Measurements from ENCODE around the gene FAM161B.
"Not testable (repeated sequence)": the region's sequence is repeated elsewhere in the genome, so short reads cannot be mapped to it uniquely, and the experiment has no call there.

FAM161B gene

GRCh38 chr14:73991092-73991491 lies 41.2 kb upstream of the FAM161B start:
- H3K4ac ChIP-seq (ENCODE audit: low read depth in 1 of 2, low read length in 2 of 2): no peak overlapping the region
- peaks cover 6 to 26% of the 10 kb centered on the region in 2 experiments for H3K36me3 ChIP-seq (ENCODE audit: control insufficient read depth in 1 of 2, insufficient read depth in 2 of 2, low read depth in 1 of 2, low read length in 2 of 2)
- H3K4me3 ChIP-seq (ENCODE audit: insufficient read depth in 1 of 2, low read depth in 1 of 2, low read length in 2 of 2): no peak overlapping the region
- no peak overlapping the region for H2BK15ac ChIP-seq (ENCODE audit: low read depth, poor library complexity, severe bottlenecking)
- WGBS: 87% methylated on average over 2 of the region's 4 CpGs
- H3K4me2 ChIP-seq (ENCODE audit: low read length, poor library complexity, severe bottlenecking): no peak overlapping the region
- H2AK5ac ChIP-seq (ENCODE audit: low read length, severe bottlenecking): no peak overlapping the region
- no peak overlapping the region for H2BK5ac ChIP-seq (ENCODE audit: low read depth, low read length, poor library complexity, severe bottlenecking)
- no peak overlapping the region for H3K14ac ChIP-seq (ENCODE audit: low read length in 2 of 2)
- no peaks in the 10 kb centered on the region for H3K27me3 ChIP-seq (ENCODE audit: control insufficient read depth in 1 of 2, insufficient read depth in 1 of 2, low read length in 2 of 2)
- no peak for DNase-seq
- no peak overlapping the region for H2AFZ ChIP-seq (ENCODE audit: low read depth, low read length)
- H3K4me1 ChIP-seq (ENCODE audit: control insufficient read depth, insufficient read depth, low read depth, low read length): peaks cover 6% of the 10 kb centered on the region
- no peak overlapping the region for H3K9ac ChIP-seq (ENCODE audit: low read length)
- H3K27ac ChIP-seq (ENCODE audit: low read length, poor library complexity, severe bottlenecking): no peak overlapping the region
- no peak overlapping the region for H4K91ac ChIP-seq (ENCODE audit: low read length)
- no peak overlapping the region for H3K23ac ChIP-seq (ENCODE audit: low read length in 2 of 2)
- H3K79me1 ChIP-seq (replicated peaks; ENCODE audit: low read length, poor library complexity, severe bottlenecking): peaks cover 4% of the 10 kb centered on the region
- no peak overlapping the region for H2BK12ac ChIP-seq (ENCODE audit: low read length in 2 of 2)
- no peak overlapping the region for H3K18ac ChIP-seq (ENCODE audit: low read depth in 1 of 2, low read length in 2 of 2)
- H3K9me3 ChIP-seq (ENCODE audit: control insufficient read depth, low read length): no peaks in the 10 kb centered on the region
- no peak overlapping the region for H2BK120ac ChIP-seq (ENCODE audit: low read depth, low read length)
- no peak overlapping the region for H4K8ac ChIP-seq (ENCODE audit: low read length)

- not testable (repeated sequence) for H3K23ac ChIP-seq (ENCODE audit: low read length in 2 of 2); H4K91ac ChIP-seq (ENCODE audit: low read length); H2BK5ac ChIP-seq (ENCODE audit: low read depth, low read length, poor library complexity, severe bottlenecking); H2AFZ ChIP-seq (ENCODE audit: low read depth, low read length); H2BK12ac ChIP-seq (ENCODE audit: low read length in 2 of 2); H3K18ac ChIP-seq (ENCODE audit: low read depth in 1 of 2, low read length in 2 of 2); H2BK120ac ChIP-seq (ENCODE audit: low read depth, low read length); H3K4ac ChIP-seq (ENCODE audit: low read depth in 1 of 2, low read length in 2 of 2); H3K79me1 ChIP-seq (replicated peaks; ENCODE audit: low read length, poor library complexity, severe bottlenecking); H3K4me1 ChIP-seq (ENCODE audit: control insufficient read depth, insufficient read depth, low read depth, low read length); H4K8ac ChIP-seq (ENCODE audit: low read length); H3K4me2 ChIP-seq (ENCODE audit: low read length, poor library complexity, severe bottlenecking); H2BK15ac ChIP-seq (ENCODE audit: low read depth, poor library complexity, severe bottlenecking); H3K14ac ChIP-seq (ENCODE audit: low read length in 2 of 2); H3K9me3 ChIP-seq (ENCODE audit: control insufficient read depth, low read length); H2AK5ac ChIP-seq (ENCODE audit: low read length, severe bottlenecking); H3K4me3 ChIP-seq (ENCODE audit: insufficient read depth in 1 of 2, low read depth in 1 of 2, low read length in 2 of 2); H3K27ac ChIP-seq (ENCODE audit: low read length, poor library complexity, severe bottlenecking); H3K9ac ChIP-seq (ENCODE audit: low read length); H3K27me3 ChIP-seq (ENCODE audit: control insufficient read depth in 1 of 2, insufficient read depth in 1 of 2, low read length in 2 of 2)
- 85% methylated on average over 5 of the region's 7 CpGs for WGBS
- DNase-seq: peak; percentile 3
- peaks cover 6 to 27% of the 10 kb centered on the region in 2 experiments for H3K36me3 ChIP-seq (ENCODE audit: control insufficient read depth in 1 of 2, insufficient read depth in 2 of 2, low read depth in 1 of 2, low read length in 2 of 2)
Observed at GRCh38 chr14:73988656-73989055, 38.8 kb upstream of the FAM161B start.

- H3K79me1 ChIP-seq (replicated peaks; ENCODE audit: low read length, poor library complexity, severe bottlenecking): no peaks in the 10 kb centered on the region
- H2AFZ ChIP-seq (ENCODE audit: low read depth, low read length): no peak overlapping the region
- H4K8ac ChIP-seq (ENCODE audit: low read length): no peak overlapping the region
- no peak for DNase-seq
- no peak overlapping the region for H3K9ac ChIP-seq (ENCODE audit: low read length)
- H3K14ac ChIP-seq (ENCODE audit: low read length in 2 of 2): no peak overlapping the region
- no peak overlapping the region for H3K23ac ChIP-seq (ENCODE audit: low read length in 2 of 2)
- no peak overlapping the region for H2AK5ac ChIP-seq (ENCODE audit: low read length, severe bottlenecking)
- no peaks in the 10 kb centered on the region for H3K9me3 ChIP-seq (ENCODE audit: control insufficient read depth, low read length)
- H3K4ac ChIP-seq (ENCODE audit: low read depth in 1 of 2, low read length in 2 of 2): no peak overlapping the region
- no peak overlapping the region for H2BK15ac ChIP-seq (ENCODE audit: low read depth, poor library complexity, severe bottlenecking)
- H3K36me3 ChIP-seq (ENCODE audit: control insufficient read depth in 1 of 2, insufficient read depth in 2 of 2, low read depth in 1 of 2, low read length in 2 of 2): peaks cover 6 to 27% of the 10 kb centered on the region in 2 experiments
- H3K27ac ChIP-seq (ENCODE audit: low read length, poor library complexity, severe bottlenecking): no peak overlapping the region
- no peak overlapping the region for H3K18ac ChIP-seq (ENCODE audit: low read depth in 1 of 2, low read length in 2 of 2)
- no peak overlapping the region for H2BK120ac ChIP-seq (ENCODE audit: low read depth, low read length)
- no peak overlapping the region for H3K4me3 ChIP-seq (ENCODE audit: insufficient read depth in 1 of 2, low read depth in 1 of 2, low read length in 2 of 2)
- no peak overlapping the region for H4K91ac ChIP-seq (ENCODE audit: low read length)
- no peak overlapping the region for H3K4me2 ChIP-seq (ENCODE audit: low read length, poor library complexity, severe bottlenecking)
- no peak overlapping the region for H2BK5ac ChIP-seq (ENCODE audit: low read depth, low read length, poor library complexity, severe bottlenecking)
- H2BK12ac ChIP-seq (ENCODE audit: low read length in 2 of 2): no peak overlapping the region
- peaks cover 3% of the 10 kb centered on the region for H3K4me1 ChIP-seq (ENCODE audit: control insufficient read depth, insufficient read depth, low read depth, low read length)
- WGBS: 100% methylated on average over 1 of the region's 3 CpGs
- no peaks in the 10 kb centered on the region for H3K27me3 ChIP-seq (ENCODE audit: control insufficient read depth in 1 of 2, insufficient read depth in 1 of 2, low read length in 2 of 2)
Observed at GRCh38 chr14:73988065-73988464, 38.2 kb upstream of the FAM161B start.

GRCh38 chr14:73977896-73978295 lies 28.0 kb upstream of the FAM161B start:
- Histone ChIP-seq H3K9me3 (ENCODE audit: control insufficient read depth, low read length) (no peaks in the 10 kb centered on the region), H3K4me3 (ENCODE audit: insufficient read depth in 1 of 2, low read depth in 1 of 2, low read length in 2 of 2) (no peak overlapping the region), H3K4me2 (ENCODE audit: low read length, poor library complexity, severe bottlenecking) (no peak overlapping the region), H2BK15ac (ENCODE audit: low read depth, poor library complexity, severe bottlenecking) (no peak overlapping the region), H3K36me3 (ENCODE audit: control insufficient read depth in 1 of 2, insufficient read depth in 2 of 2, low read depth in 1 of 2, low read length in 2 of 2) (peaks cover 7 to 38% of the 10 kb centered on the region in 2 experiments), H3K23ac (ENCODE audit: low read length in 2 of 2) (no peak overlapping the region), H2BK12ac (ENCODE audit: low read length in 2 of 2) (no peak overlapping the region), H2AFZ (ENCODE audit: low read depth, low read length) (no peak overlapping the region), H3K79me1 (replicated peaks; ENCODE audit: low read length, poor library complexity, severe bottlenecking) (no peaks in the 10 kb centered on the region), H3K27me3 (ENCODE audit: control insufficient read depth in 1 of 2, insufficient read depth in 1 of 2, low read length in 2 of 2) (no peaks in the 10 kb centered on the region), H2BK120ac (ENCODE audit: low read depth, low read length) (no peak overlapping the region), H3K18ac (ENCODE audit: low read depth in 1 of 2, low read length in 2 of 2) (peak overlapping the region in 1 of 2 experiments; percentile 26), H3K4me1 (ENCODE audit: control insufficient read depth, insufficient read depth, low read depth, low read length) (peaks cover 13% of the 10 kb centered on the region), H3K27ac (ENCODE audit: low read length, poor library complexity, severe bottlenecking) (peak overlapping the region; percentile 31), H3K9ac (ENCODE audit: low read length) (no peak overlapping the region), H4K8ac (ENCODE audit: low read length) (peak overlapping the region; percentile 22), H3K14ac (ENCODE audit: low read length in 2 of 2) (no peak overlapping the region), H4K91ac (ENCODE audit: low read length) (no peak overlapping the region), H3K4ac (ENCODE audit: low read depth in 1 of 2, low read length in 2 of 2) (no peak overlapping the region), H2BK5ac (ENCODE audit: low read depth, low read length, poor library complexity, severe bottlenecking) (no peak overlapping the region), H2AK5ac (ENCODE audit: low read length, severe bottlenecking) (no peak overlapping the region)
- 16% methylated on average over 2 of the region's 4 CpGs for whole genome bisulfite sequencing
- peak; percentile 72 for DNase-seq
